Sigmoid colon (tissue), 7 donors: ENCODE measurements around the gene ZSCAN30. TPM values are rescaled to one million over a fixed set of nuclear protein-coding genes. Genes with fewer than 3 reads are reported as not detected.

Source experiments
- DNase-seq: peaks from one replicate; pipeline ENCODE4 v3.0.0-alpha.2; 2019
- H3K27ac ChIP-seq, 4 donors: fragments of 200-600 bp; sonication (generic); one replicate each; pipeline ENCODE4 v1.5.1; 2016 to 2019; ENCODE audit warnings: mild to moderate bottlenecking in 1 of 4
- H3K27me3 ChIP-seq, 3 donors: fragments of 200-600 bp; sonication (generic); one replicate each; pipeline ENCODE4 v1.5.1; 2019; ENCODE audit warnings: mild to moderate bottlenecking in 1 of 3
- H3K36me3 ChIP-seq, 4 donors: fragments of 200-600 bp; sonication (generic); one replicate each; pipeline ENCODE4 v1.5.1; 2016 to 2019
- H3K4me1 ChIP-seq, 4 donors: fragments of 200-600 bp; sonication (generic); one replicate each; pipeline ENCODE4 v1.5.1; 2017 to 2019
- H3K4me3 ChIP-seq, 4 donors: fragments of 200-600 bp; sonication (generic); one replicate each; pipeline ENCODE4 v1.5.1; 2017 to 2019; ENCODE audit warnings: mild to moderate bottlenecking in 2 of 4, moderate library complexity in 1 of 4
- H3K9me3 ChIP-seq, 4 donors: fragments of 200-600 bp in 3 of 4; sonication (generic) in 3 of 4; one replicate each; pipeline versions ENCODE4 v1.5.1 to v1.6.1; 2013 to 2019
- EP300 ChIP-seq, 4 donors: sonication (generic); formaldehyde crosslinking; IDR thresholded peaks; one replicate each; pipeline ENCODE4 v1.6.1; 2017; ENCODE audit warnings: antibody characterized with exemption in 4 of 4
- POLR2A ChIP-seq, 2 donors: fragments of 450-650 bp; IDR thresholded peaks; one replicate each; pipeline ENCODE4 v1.6.1; 2016; ENCODE audit warnings: antibody characterized with exemption in 2 of 2, mild to moderate bottlenecking in 2 of 2, moderate library complexity in 2 of 2
- POLR2AphosphoS5 ChIP-seq, 4 donors: sonication (generic); formaldehyde crosslinking; IDR thresholded peaks; one replicate each; pipeline ENCODE4 v1.6.1; 2017; ENCODE audit warnings: antibody characterized with exemption in 4 of 4
- WGBS, 2 donors: extraction: QIAGEN DNeasy Blood & Tissue Kit; methylation state at CpG; one replicate each; pipeline ENCODE4 v1.1.7; 2013; 5-methylcytosine and 5-hydroxymethylcytosine counted together
- intact Hi-C: fragments of 100-400 bp; cut with DNase I; formaldehyde crosslinking; loops from one replicate; pipeline ENCODE4 v1.15.1; 2023
- polyA plus RNA-seq, 3 donors: library from polyadenylated mRNA; stranded (reverse); fragments of 200-250 nt; gene quantifications; one replicate each; pipeline ENCODE4 v1.2.3, GENCODE V29; 2013
- total RNA-seq, 4 donors: library from RNA; depleted of rRNA; stranded (reverse); fragments of >200 nt; gene quantifications; one replicate each; pipeline ENCODE4 v1.1.0, GENCODE V29; 2016
- TF ChIP-seq, protein P1 (sequence below), 4 experiments: fragments of 450-650 bp in 3 of 4; fragments of 200-600 bp in 1 of 4; IDR thresholded peaks; one replicate each; pipeline ENCODE4 v1.5.1; 2016 to 2019; ENCODE audit warnings: antibody characterized with exemption in 4 of 4, mild to moderate bottlenecking in 3 of 4, moderate library complexity in 2 of 4
- donor health status: healthy with polysubstance abuse.
- donor health status: Bipolar disorder and iron deficiency.
- donor health status: healthy.

The ZSCAN30 gene
- total and polyA plus RNA-seq, 7 donors, result 2.5 to 25.8 (median 12.5) TPM

DNA sequence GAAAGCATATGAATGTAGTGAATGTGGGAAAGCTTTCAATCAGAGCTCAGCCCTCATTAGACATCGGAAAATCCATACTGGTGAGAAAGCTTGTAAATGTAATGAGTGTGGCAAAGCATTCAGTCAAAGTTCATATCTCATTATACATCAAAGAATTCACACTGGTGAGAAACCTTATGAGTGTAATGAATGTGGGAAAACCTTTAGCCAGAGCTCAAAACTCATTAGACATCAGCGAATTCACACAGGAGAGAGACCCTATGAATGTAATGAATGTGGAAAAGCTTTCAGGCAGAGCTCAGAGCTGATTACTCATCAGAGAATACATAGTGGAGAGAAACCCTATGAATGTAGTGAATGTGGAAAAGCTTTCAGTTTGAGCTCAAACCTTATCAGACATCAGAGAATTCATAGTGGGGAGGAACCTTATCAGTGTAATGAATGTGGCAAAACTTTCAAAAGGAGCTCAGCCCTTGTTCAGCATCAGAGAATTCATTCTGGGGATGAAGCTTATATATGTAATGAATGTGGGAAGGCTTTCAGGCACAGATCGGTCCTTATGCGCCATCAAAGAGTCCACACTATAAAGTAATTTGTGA is 44.2 kb downstream of the ZSCAN30 start:
- Histone ChIP-seq H3K9me3 (no peaks in the 10 kb centered on the region), H3K27me3 (no peaks in the 10 kb centered on the region), H3K4me1 (peaks cover 0 to 14% (median 9%) of the 10 kb centered on the region in 4 donors), H3K36me3 (peaks cover 9 to 82% (median 35%) of the 10 kb centered on the region in 4 donors), H3K27ac (no peak overlapping the region), H3K4me3 (no peak overlapping the region)
- intact Hi-C loops, result loop anchor here (10.0 kb wide), 1 partner anchor 221 kb away; no protein-coding TSS in a partner anchor
- WGBS, 2 donors, result 96 to 98% methylated on average over 4 of the region's 4 CpGs
- TF ChIP-seq, protein P1, sequence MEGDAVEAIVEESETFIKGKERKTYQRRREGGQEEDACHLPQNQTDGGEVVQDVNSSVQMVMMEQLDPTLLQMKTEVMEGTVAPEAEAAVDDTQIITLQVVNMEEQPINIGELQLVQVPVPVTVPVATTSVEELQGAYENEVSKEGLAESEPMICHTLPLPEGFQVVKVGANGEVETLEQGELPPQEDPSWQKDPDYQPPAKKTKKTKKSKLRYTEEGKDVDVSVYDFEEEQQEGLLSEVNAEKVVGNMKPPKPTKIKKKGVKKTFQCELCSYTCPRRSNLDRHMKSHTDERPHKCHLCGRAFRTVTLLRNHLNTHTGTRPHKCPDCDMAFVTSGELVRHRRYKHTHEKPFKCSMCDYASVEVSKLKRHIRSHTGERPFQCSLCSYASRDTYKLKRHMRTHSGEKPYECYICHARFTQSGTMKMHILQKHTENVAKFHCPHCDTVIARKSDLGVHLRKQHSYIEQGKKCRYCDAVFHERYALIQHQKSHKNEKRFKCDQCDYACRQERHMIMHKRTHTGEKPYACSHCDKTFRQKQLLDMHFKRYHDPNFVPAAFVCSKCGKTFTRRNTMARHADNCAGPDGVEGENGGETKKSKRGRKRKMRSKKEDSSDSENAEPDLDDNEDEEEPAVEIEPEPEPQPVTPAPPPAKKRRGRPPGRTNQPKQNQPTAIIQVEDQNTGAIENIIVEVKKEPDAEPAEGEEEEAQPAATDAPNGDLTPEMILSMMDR (IDR thresholded peaks at IDR 0.05), result no peak
- TF ChIP-seq EP300 (IDR thresholded peaks at IDR 0.05), result no peak
- TF ChIP-seq POLR2AphosphoS5 (IDR thresholded peaks at IDR 0.05), result no peak
- TF ChIP-seq POLR2A (IDR thresholded peaks at IDR 0.05), result no peak
- DNase-seq, result no peak

DNA sequence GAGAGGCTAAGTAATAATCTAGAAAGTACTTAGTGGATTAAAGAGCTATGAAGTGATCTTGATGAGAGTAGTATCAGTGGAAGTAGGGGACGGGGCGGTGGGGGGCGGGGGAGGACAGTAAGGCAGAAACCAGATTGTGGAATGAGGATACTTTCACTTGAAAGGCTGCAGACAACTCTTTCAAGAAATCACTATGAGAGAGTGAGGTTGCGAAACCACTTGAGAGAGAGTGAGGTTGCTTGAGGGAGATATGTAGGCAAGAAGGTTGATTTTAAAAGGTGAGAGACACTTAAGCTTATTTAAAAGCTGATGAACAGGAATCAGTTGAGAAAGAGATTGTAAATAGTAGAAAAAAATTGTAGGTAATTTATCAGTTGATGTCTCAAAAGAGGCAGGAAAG is 45.4 kb downstream of the ZSCAN30 start:
- no peak overlapping the region for H3K4me3 ChIP-seq
- peaks cover 9 to 70% (median 35%) of the 10 kb centered on the region in 4 donors for H3K36me3 ChIP-seq
- H3K27ac ChIP-seq, result no peak overlapping the region
- TF ChIP-seq POLR2A (IDR thresholded peaks at IDR 0.05) (no peak), POLR2AphosphoS5 (IDR thresholded peaks at IDR 0.05) (no peak), EP300 (IDR thresholded peaks at IDR 0.05) (no peak)
- TF ChIP-seq, protein P1 (IDR thresholded peaks at IDR 0.05), result no peak
- 89 to 99% methylated on average over 4 of the region's 4 CpGs for WGBS, 2 donors
- H3K4me1 ChIP-seq, result peaks cover 0 to 15% (median 13%) of the 10 kb centered on the region in 4 donors
- DNase-seq, result no peak
- H3K9me3 ChIP-seq, result no peaks in the 10 kb centered on the region
- H3K27me3 ChIP-seq, result no peaks in the 10 kb centered on the region
- intact Hi-C loops, result loop anchor here (10.0 kb wide), 1 partner anchor 220 kb away; no protein-coding TSS in a partner anchor

DNA sequence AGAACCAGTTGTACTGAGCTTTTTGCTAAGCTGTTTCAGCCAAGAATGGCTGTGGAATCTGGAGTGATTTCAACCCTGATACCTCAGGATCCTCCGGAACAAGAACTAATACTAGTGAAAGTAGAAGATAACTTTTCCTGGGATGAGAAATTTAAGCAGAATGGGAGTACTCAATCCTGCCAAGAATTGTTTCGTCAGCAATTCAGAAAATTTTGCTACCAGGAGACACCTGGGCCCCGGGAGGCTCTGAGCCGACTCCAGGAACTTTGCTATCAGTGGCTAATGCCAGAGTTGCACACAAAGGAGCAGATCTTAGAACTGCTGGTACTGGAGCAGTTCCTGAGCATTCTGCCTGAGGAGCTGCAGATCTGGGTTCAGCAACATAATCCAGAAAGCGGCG is 47.6 kb downstream of the ZSCAN30 start:
- intact Hi-C loops, result loop anchor here (10.0 kb wide), 1 partner anchor 218 kb away; no protein-coding TSS in a partner anchor
- TF ChIP-seq, protein P1 (IDR thresholded peaks at IDR 0.05), result no peak
- TF ChIP-seq POLR2A (IDR thresholded peaks at IDR 0.05), result no peak
- TF ChIP-seq EP300 (IDR thresholded peaks at IDR 0.05), result no peak
- no peak for TF ChIP-seq POLR2AphosphoS5 (IDR thresholded peaks at IDR 0.05)
- H3K9me3 ChIP-seq, result no peaks in the 10 kb centered on the region
- no peak for DNase-seq
- WGBS, 2 donors, result 94 to 96% methylated on average over 6 of the region's 6 CpGs
- H3K4me1 ChIP-seq, result peaks cover 0 to 15% (median 13%) of the 10 kb centered on the region in 4 donors
- no peak overlapping the region for H3K4me3 ChIP-seq
- peaks cover 9 to 50% (median 35%) of the 10 kb centered on the region in 4 donors for H3K36me3 ChIP-seq
- peak overlapping the region in 1 of 4 donors; percentile 98 for H3K27ac ChIP-seq
- H3K27me3 ChIP-seq, result no peaks in the 10 kb centered on the region

DNA sequence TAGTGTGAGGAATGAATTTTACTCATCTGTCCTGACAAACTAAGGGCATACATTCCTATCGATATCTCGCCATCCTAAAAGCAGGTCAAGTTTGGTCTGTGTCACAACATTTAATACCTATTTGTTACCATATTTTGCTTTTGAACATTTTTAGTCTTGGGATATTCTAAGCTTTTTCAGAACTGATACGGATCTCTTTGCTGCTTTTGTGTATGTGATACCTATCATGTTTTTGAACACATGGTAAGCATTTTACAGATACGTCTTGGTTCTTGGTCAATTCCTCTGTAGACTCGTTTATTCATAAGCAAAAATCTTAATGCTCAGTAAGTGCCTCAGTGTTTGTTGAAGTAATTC is 48.6 kb downstream of the ZSCAN30 start:
- peak overlapping the region; percentile 67 to 85 (median 78) for H3K4me3 ChIP-seq
- peak overlapping the region; percentile 96 to 98 (median 98) for H3K27ac ChIP-seq
- peaks cover 0 to 15% (median 13%) of the 10 kb centered on the region in 4 donors for H3K4me1 ChIP-seq
- H3K36me3 ChIP-seq, result peaks cover 6 to 40% (median 31%) of the 10 kb centered on the region in 4 donors
- no peak for DNase-seq
- TF ChIP-seq EP300 (IDR thresholded peaks at IDR 0.05) (no peak), POLR2A (IDR thresholded peaks at IDR 0.05) (no peak), POLR2AphosphoS5 (IDR thresholded peaks at IDR 0.05) (no peak)
- TF ChIP-seq, protein P1 (IDR thresholded peaks at IDR 0.05), result no peak
- H3K9me3 ChIP-seq, result no peaks in the 10 kb centered on the region
- H3K27me3 ChIP-seq, result no peaks in the 10 kb centered on the region
- 0 to 1% methylated on average over 5 of the region's 5 CpGs for WGBS, 2 donors
- intact Hi-C loops, result loop anchor here (1.0 to 10.0 kb wide), 3 partner anchors 25 to 217 kb away; partner anchors contain the start of gene ZNF24
